Neuronal stem cell (in vitro differentiated cells): Measurements from ENCODE around the gene POU3F3.

ENCODE experiments used
- DNase-seq: peaks from one replicate; pipeline ENCODE4 v3.0.0-alpha.2; 2013; ENCODE audit warnings: low spot score
- H2AFZ ChIP-seq: one replicate; pipeline ENCODE4 v1.6.1; 2013; ENCODE audit warnings: mild to moderate bottlenecking, low read length, inconsistent platforms
- H2AK5ac ChIP-seq: 2 replicates; pipeline ENCODE4 v1.6.1; 2013; ENCODE audit warnings: low read depth, mild to moderate bottlenecking, inconsistent platforms, low read length, moderate library complexity, mixed read lengths
- H2BK120ac ChIP-seq: 2 replicates; pipeline ENCODE4 v1.6.1; 2013; ENCODE audit warnings: low read depth, mild to moderate bottlenecking, inconsistent platforms, low read length, moderate library complexity, mixed read lengths
- H2BK12ac ChIP-seq: one replicate; pipeline ENCODE4 v1.6.1; 2013; ENCODE audit warnings: low read length, inconsistent platforms
- H2BK15ac ChIP-seq: 2 replicates; pipeline ENCODE4 v1.6.1; 2013; ENCODE audit warnings: mild to moderate bottlenecking, low read length, inconsistent platforms, mixed read lengths
- H2BK5ac ChIP-seq: one replicate; pipeline ENCODE4 v1.6.1; 2013; ENCODE audit warnings: inconsistent platforms, mild to moderate bottlenecking, low read length, moderate library complexity
- H3K14ac ChIP-seq: one replicate; pipeline ENCODE4 v1.6.1; 2013; ENCODE audit warnings: low read length, inconsistent platforms
- H3K18ac ChIP-seq: 2 replicates; pipeline ENCODE4 v1.6.1; 2013; ENCODE audit warnings: low read length, inconsistent platforms
- H3K23ac ChIP-seq: 2 replicates; pipeline ENCODE4 v1.6.1; 2013; ENCODE audit warnings: low read depth, mild to moderate bottlenecking, mixed read lengths, low read length, inconsistent platforms; ENCODE audit not compliant: poor library complexity
- H3K27ac ChIP-seq: replicated peaks from 3 replicates; pipeline ENCODE4 v1.5.1; 2013; ENCODE audit warnings: low read length, inconsistent platforms
- H3K27me3 ChIP-seq, 3 experiments: 2 replicates each; pipeline ENCODE4 v1.6.1; 2013; ENCODE audit warnings: low read length in 3 of 3, mild to moderate bottlenecking in 2 of 3, inconsistent platforms in 1 of 3, low read depth in 1 of 3, mixed read lengths in 1 of 3, moderate library complexity in 1 of 3; ENCODE audit not compliant: control insufficient read depth in 3 of 3, insufficient read depth in 3 of 3
- H3K36me3 ChIP-seq, 2 donors: replicated peaks in 1 of 2; 2 replicates each; pipeline ENCODE4 v1.6.1; 2013; ENCODE audit warnings: low read length in 2 of 2; ENCODE audit not compliant: control insufficient read depth in 2 of 2, insufficient read depth in 2 of 2
- H3K4ac ChIP-seq: 2 replicates; pipeline ENCODE4 v1.6.1; 2013; ENCODE audit warnings: inconsistent platforms, mild to moderate bottlenecking, low read length, moderate library complexity
- H3K4me1 ChIP-seq, 2 donors: 1 replicate in 1 of 2; 2 replicates in 1 of 2; pipeline ENCODE4 v1.6.1; 2013; ENCODE audit warnings: low read length in 2 of 2, low read depth in 1 of 2; ENCODE audit not compliant: control insufficient read depth in 2 of 2, insufficient read depth in 1 of 2
- H3K4me2 ChIP-seq: one replicate; pipeline ENCODE4 v1.6.1; 2013; ENCODE audit warnings: mild to moderate bottlenecking, low read length, inconsistent platforms; ENCODE audit not compliant: insufficient read depth, poor library complexity, severe bottlenecking
- H3K4me3 ChIP-seq, 2 donors: 2 replicates each; pipeline ENCODE4 v1.5.1; 2013; ENCODE audit warnings: low read length in 2 of 2, mild to moderate bottlenecking in 2 of 2, inconsistent platforms in 1 of 2, moderate library complexity in 1 of 2
- H3K79me1 ChIP-seq: one replicate; pipeline ENCODE4 v1.6.1; 2013; ENCODE audit warnings: low read depth, mild to moderate bottlenecking, inconsistent platforms, low read length, moderate library complexity
- H3K9ac ChIP-seq: one replicate; pipeline ENCODE4 v1.6.1; 2013; ENCODE audit warnings: mild to moderate bottlenecking, low read depth, low read length, inconsistent platforms; ENCODE audit not compliant: poor library complexity
- H3K9me3 ChIP-seq, 2 donors: replicated peaks in 1 of 2; 2 replicates each; pipeline versions ENCODE3 to v1.6.1; 2013; ENCODE audit warnings: low read length in 2 of 2, mild to moderate bottlenecking in 2 of 2, inconsistent platforms in 1 of 2, low read depth in 1 of 2, mixed read lengths in 1 of 2, moderate library complexity in 1 of 2; ENCODE audit not compliant: control insufficient read depth in 2 of 2, insufficient read depth in 1 of 2
- H4K8ac ChIP-seq: one replicate; pipeline ENCODE4 v1.6.1; 2013; ENCODE audit warnings: low read depth, mild to moderate bottlenecking, inconsistent platforms, low read length, moderate library complexity
- H4K91ac ChIP-seq: one replicate; pipeline ENCODE4 v1.6.1; 2013; ENCODE audit warnings: low read length, low read depth, mild to moderate bottlenecking, inconsistent platforms; ENCODE audit not compliant: poor library complexity
- WGBS, 2 donors: extraction: QIAGEN DNeasy Blood & Tissue Kit; methylation state at CpG; one replicate each; pipeline ENCODE4 v1.1.7; 2013; ENCODE audit warnings: missing lambda C conversion rate in 2 of 2, mixed read lengths in 1 of 2; ENCODE audit not compliant: insufficient read length in 2 of 2, insufficient replicate concordance in 1 of 2; ENCODE audit errors: extremely low coverage in 2 of 2; 5-methylcytosine and 5-hydroxymethylcytosine counted together

Gene POU3F3

DNA sequence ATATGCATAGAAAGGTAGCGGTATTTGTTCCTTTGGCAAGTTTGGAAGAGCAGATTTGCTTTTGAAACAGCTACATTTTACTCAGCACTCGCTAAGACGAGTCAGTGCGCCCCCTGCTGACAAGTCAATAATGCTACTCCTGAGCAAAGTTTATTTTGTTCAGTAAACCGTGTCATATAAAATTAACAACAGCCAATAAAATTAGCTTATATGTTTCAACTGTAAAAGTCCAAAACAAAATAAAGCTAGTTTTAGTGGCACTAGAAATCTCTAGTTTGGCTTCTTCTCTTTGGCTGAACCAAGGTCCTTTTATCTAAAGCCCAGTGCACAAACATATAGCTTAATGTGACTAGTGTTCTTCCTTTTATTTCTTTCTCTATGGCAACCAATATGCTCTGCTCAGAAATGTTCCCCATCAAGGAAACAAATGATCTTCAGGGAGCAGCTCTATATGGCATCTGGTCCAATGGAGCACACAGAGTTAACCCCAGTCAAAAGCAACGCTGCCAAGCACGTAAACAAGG lies 4.2 kb upstream of the POU3F3 start:
- no peak overlapping the region for H4K8ac ChIP-seq
- H3K23ac ChIP-seq: no peak overlapping the region
- no peak overlapping the region for H3K14ac ChIP-seq
- no CpG with 5 or more reads among the region's 7 CpGs for WGBS, 2 donors
- no peak overlapping the region for H4K91ac ChIP-seq
- peaks cover 0 to 58% (median 2%) of the 10 kb centered on the region in 3 experiments for H3K27me3 ChIP-seq
- no peak overlapping the region for H2AFZ ChIP-seq
- H3K4ac ChIP-seq: no peak overlapping the region
- H2BK5ac ChIP-seq: no peak overlapping the region
- no peak overlapping the region for H3K27ac ChIP-seq
- peak overlapping the region in 1 of 2 donors; percentile 82 for H3K4me3 ChIP-seq
- no peak overlapping the region for H3K9ac ChIP-seq
- no peak overlapping the region for H2BK15ac ChIP-seq
- H2AK5ac ChIP-seq: no peak overlapping the region
- H2BK120ac ChIP-seq: no peak overlapping the region
- H3K9me3 ChIP-seq: no peaks in the 10 kb centered on the region
- peaks cover 16 to 23% of the 10 kb centered on the region in 2 donors for H3K4me1 ChIP-seq
- peaks cover 0 to 12% of the 10 kb centered on the region in 2 donors for H3K36me3 ChIP-seq
- H3K4me2 ChIP-seq: peak overlapping the region; percentile 35
- no peak overlapping the region for H2BK12ac ChIP-seq
- no peak for DNase-seq
- no peak overlapping the region for H3K18ac ChIP-seq
- no peaks in the 10 kb centered on the region for H3K79me1 ChIP-seq

DNA sequence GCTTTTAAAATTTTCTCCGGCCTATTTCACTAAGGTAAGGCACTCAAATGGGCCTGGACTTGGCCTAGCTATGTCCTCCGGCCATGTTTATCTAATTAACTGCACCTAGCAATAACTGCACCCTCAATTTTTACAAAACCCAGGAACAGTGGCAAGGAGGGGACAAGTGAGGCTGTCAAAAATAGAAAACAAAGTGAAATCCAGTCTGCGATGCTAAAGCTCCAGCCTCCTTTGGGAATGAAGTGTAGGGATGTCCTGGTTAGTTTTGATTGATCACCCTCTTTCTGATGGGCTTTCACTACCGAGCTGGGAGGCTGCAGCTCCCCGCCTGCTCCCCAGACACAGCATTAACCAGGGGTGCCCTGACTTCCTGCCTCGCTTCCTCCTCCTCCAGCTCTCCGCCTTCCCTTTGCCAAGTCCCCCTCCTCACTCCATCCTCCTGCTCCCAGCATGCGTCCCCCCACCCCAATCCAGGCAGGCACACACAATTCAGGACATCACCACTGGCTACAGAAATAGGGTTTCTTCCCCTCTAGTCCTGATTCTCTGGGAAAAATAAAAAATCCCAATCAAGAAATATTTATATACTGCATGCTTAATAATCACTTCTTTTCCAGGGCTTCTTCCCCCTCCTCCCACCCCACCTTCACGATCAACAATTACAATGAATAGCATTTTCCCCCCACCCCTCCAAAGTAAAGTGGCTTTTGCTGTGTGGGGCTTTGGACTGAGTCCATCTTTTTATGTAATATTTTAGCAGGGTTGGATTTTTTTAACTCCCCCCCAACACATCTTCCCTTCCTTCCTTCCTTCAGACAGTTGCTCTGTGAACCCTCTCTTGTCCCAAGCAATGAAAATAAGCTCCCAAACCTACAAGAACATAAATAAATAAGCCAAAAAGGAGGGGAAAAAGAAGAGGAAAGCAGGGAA lies 3.3 kb upstream of the POU3F3 start:
- no peak overlapping the region for H2BK15ac ChIP-seq
- H3K4me3 ChIP-seq: peak overlapping the region in 1 of 2 donors; percentile 82

DNA sequence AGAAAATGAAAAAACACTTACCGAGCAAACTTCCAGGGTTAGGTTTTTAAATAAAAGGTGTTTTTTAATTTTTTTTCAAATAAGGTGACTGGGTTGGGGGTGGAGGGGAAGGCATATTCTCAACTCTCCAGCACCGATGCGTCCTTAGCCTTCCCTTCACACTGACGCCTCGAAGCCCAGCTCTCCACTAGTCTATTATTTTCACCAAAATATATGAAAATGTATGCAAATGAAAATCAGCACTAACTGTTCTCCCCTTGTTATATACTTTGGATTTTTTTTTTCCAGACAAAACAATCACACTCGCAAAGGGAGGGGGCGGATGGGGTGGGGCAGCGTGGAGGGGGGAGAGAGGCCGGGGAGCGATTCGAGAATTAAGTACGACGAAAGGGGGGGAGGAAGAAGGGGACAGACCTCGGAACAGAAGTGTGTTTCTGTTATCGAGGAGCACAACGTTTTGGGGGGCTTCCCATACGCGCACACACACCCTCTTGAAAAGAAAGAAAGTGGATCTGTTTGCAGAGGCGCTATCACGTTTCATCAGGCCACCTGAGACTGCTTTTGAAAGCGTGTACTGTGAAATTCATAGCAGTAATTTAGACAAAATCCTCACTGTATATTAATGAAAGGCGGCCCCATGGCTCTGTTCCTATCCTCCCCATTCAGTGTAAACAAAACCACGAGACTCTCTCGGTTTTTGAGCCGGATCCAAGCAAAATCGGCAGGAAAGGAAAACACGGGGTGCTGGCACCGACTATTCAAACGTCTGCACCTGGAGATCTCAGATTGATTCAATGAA lies 2.4 kb upstream of the POU3F3 start:
- no peak overlapping the region for H4K91ac ChIP-seq
- H3K9ac ChIP-seq: no peak overlapping the region
- H3K4me1 ChIP-seq: peaks cover 12 to 17% of the 10 kb centered on the region in 2 donors
- H3K4me2 ChIP-seq: peak overlapping the region; percentile 44
- H3K79me1 ChIP-seq: no peaks in the 10 kb centered on the region
- H2AK5ac ChIP-seq: no peak overlapping the region
- H3K23ac ChIP-seq: no peak overlapping the region
- H3K4me3 ChIP-seq: peak overlapping the region in 1 of 2 donors; percentile 82
- no peak overlapping the region for H2BK15ac ChIP-seq
- peaks cover 0 to 15% of the 10 kb centered on the region in 2 donors for H3K36me3 ChIP-seq
- H2BK5ac ChIP-seq: no peak overlapping the region
- H3K9me3 ChIP-seq: no peaks in the 10 kb centered on the region
- H3K18ac ChIP-seq: no peak overlapping the region
- no peak overlapping the region for H2BK120ac ChIP-seq
- H3K4ac ChIP-seq: no peak overlapping the region
- H3K27ac ChIP-seq: no peak overlapping the region
- DNase-seq: no peak
- no peak overlapping the region for H2AFZ ChIP-seq
- H3K27me3 ChIP-seq: peaks cover 0 to 64% (median 9%) of the 10 kb centered on the region in 3 experiments
- H3K14ac ChIP-seq: no peak overlapping the region
- H2BK12ac ChIP-seq: no peak overlapping the region
- WGBS, 2 donors: no CpG with 5 or more reads among the region's 29 CpGs
- H4K8ac ChIP-seq: no peak overlapping the region

More for the DNA sequence above, 3.3 kb upstream of the POU3F3 start:
- WGBS, 2 donors: no CpG with 5 or more reads among the region's 9 CpGs
- Histone ChIP-seq H2BK120ac (no peak overlapping the region), H4K91ac (no peak overlapping the region), H3K4me2 (peak overlapping the region; percentile 35), H2BK5ac (no peak overlapping the region), H3K23ac (no peak overlapping the region), H2BK12ac (no peak overlapping the region), H3K9ac (peak overlapping the region; percentile 7), H3K27ac (no peak overlapping the region), H3K27me3 (peaks cover 0 to 63% (median 4%) of the 10 kb centered on the region in 3 experiments), H3K36me3 (peaks cover 0 to 14% of the 10 kb centered on the region in 2 donors), H4K8ac (no peak overlapping the region), H3K79me1 (no peaks in the 10 kb centered on the region), H3K9me3 (no peaks in the 10 kb centered on the region), H3K18ac (peak overlapping the region; percentile 5), H3K14ac (no peak overlapping the region), H3K4ac (no peak overlapping the region), H3K4me1 (peaks cover 13 to 23% of the 10 kb centered on the region in 2 donors), H2AK5ac (no peak overlapping the region), H2AFZ (no peak overlapping the region)
- no peak for DNase-seq
